Left lobe of liver (tissue), 2 donors: Measurements from ENCODE around the gene MEG3. TPM values are rescaled to one million over a fixed set of nuclear protein-coding genes. Genes with fewer than 3 reads are reported as not detected.

Experiments used
- ATAC-seq: fragments of 200-7000 bp; cut with Tn5 transposase; one replicate; pipeline ENCODE4 v1.9.1; 2020; ENCODE audit warnings: mild to moderate bottlenecking, moderate library complexity
- DNase-seq: peaks from one replicate; pipeline ENCODE4 v3.0.0-alpha.2; 2020; ENCODE audit warnings: low spot score
- total RNA-seq: library from RNA; stranded (reverse); gene quantifications from one replicate; pipeline ENCODE4 v1.2.1, GENCODE V29; 2021
- donor health status: DM: no; HTN: no; CAD: no; lungs with moderate emphysema.
- donor health status: DM: no; HTN: yes; CAD: no.

Gene MEG3
- total RNA-seq, 1 donor from 2014 or later, result 26.7 TPM

DNA sequence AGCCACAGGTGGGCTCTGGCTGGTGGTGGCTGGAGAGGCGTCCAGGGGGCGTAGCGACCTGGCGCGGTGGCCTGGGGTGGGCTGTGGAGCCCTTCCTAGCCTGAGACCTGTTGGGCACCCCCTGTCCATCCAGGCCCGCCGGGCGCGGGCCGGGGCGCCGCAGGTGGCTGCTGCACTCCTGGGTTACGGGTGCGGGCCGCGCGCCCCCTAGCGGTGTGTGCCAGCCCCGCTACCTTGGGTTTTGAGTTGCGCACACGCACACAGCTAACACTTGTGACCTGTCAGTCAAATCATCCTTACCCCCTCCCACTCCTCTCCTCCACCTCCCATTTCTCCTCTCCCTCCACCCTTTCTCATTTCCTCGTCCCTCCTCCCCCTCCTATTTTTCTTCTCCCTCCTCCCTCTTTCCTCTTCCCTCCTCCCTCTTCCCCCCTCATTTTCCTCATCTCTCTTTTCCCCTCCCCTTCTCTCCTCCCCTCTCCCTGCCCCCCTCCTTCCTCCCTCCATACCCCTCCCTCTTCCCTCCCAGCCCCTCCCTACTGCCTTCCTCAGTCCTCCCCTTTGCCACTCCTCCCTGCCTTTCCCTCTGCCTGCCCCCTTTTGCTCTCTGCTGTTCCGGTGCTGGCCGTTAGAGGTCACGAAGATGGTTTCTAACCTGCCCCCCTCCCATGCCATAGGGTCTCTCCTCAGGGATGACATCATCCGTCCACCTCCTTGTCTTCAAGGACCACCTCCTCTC is 2.3 kb downstream of the MEG3 start:
- no peak for DNase-seq
- ATAC-seq, result peak; percentile 58

DNA sequence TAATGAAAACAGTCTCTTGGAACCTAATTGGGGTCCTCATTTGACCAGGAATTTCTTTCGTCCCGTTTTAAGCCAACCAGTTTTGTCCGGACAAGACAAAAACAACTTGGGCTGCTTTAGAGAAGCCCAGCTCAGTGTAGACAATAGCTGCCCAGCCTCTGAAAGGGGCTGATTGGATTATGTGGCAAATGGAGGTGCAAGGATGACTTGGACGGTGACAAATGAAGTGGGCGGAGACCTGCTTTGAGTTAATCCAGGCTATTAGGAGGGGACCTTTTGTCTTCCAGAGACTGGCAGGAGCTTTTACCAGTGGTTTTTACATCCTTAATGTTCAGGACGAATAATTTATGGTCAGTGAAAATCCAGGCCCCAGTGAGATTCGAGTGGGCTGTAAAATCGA is 4.8 kb downstream of the MEG3 start:
- DNase-seq (no peak), ATAC-seq (no peak)

- ATAC-seq (no peak), DNase-seq (no peak)
Measured at GRCh38 chr14:100832311-100832960, 6.5 kb downstream of the MEG3 start.

DNA sequence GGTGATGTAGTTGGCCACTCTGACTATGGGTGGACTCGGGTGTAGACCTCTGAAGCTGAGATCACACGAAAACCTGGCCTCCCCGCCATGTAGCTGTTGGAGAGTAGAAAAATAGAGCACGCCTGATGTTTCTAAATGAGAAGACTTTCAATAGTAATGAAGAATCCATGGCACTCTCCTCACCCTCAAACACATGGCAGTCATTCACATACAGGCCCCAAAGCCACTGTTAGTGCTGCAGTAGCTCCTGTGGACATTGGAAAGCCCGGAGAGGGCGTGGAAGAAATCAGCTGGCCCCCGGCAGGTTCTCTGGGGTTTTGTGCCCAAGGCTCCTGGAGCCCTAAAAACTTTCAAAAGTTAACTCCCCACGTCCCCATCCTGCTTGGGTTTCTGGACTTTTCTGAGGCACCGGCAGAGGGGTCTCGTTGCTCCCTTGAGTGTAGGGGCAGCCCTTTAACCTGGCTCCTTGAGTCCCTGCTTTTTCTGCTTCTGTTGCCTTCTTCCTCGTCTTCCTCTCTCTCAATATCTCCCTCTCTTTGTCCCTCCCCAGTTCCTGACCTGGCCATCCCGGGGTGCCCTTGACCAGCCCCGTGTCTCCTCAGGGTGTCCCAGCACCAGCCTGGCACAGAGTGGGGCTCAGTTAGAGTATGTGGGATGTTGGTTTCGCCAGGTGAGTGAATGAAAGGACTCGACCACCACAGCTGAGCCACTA is 8.3 kb downstream of the MEG3 start:
- ATAC-seq (no peak), DNase-seq (no peak)

GRCh38 chr14:100834794-100835547 is 9.1 kb downstream of the MEG3 start:
- DNase-seq, result no peak

GRCh38 chr14:100835548-100836310 is 9.8 kb downstream of the MEG3 start:
- ATAC-seq, result no peak
- DNase-seq, result no peak

More at GRCh38 chr14:100834794-100835547, 9.1 kb downstream of the MEG3 start:
- ATAC-seq, result no peak

DNA sequence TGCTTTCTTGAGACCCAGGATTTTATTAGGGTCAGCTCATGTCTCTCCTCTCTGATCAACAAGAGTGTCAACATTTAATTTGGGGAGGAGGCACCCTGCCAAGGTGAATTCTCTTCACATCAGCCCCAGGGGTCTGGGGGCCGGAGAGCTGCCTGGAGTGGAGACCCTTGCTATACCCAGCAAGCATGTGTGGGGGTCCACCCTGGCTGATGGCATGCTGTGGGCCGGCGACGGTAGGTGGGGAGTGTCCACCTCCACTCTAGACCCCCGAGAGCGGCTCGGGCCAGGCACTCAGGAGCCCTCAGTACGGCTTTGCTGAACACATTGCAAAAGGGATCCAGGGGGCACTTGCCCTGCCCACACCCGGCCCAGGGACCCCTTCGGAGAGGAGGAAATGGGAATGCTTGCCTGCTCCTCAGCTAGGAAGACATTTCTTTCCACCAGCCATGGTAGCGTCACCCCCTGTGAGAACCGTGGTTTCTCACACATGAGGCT is 10.4 kb downstream of the MEG3 start:
- DNase-seq (no peak), ATAC-seq (no peak)

- ATAC-seq (no peak), DNase-seq (no peak)
Measured at GRCh38 chr14:100836941-100837804, 11.3 kb downstream of the MEG3 start.

GRCh38 chr14:100837805-100838350 is 12.0 kb downstream of the MEG3 start:
- DNase-seq (no peak), ATAC-seq (no peak)

DNA sequence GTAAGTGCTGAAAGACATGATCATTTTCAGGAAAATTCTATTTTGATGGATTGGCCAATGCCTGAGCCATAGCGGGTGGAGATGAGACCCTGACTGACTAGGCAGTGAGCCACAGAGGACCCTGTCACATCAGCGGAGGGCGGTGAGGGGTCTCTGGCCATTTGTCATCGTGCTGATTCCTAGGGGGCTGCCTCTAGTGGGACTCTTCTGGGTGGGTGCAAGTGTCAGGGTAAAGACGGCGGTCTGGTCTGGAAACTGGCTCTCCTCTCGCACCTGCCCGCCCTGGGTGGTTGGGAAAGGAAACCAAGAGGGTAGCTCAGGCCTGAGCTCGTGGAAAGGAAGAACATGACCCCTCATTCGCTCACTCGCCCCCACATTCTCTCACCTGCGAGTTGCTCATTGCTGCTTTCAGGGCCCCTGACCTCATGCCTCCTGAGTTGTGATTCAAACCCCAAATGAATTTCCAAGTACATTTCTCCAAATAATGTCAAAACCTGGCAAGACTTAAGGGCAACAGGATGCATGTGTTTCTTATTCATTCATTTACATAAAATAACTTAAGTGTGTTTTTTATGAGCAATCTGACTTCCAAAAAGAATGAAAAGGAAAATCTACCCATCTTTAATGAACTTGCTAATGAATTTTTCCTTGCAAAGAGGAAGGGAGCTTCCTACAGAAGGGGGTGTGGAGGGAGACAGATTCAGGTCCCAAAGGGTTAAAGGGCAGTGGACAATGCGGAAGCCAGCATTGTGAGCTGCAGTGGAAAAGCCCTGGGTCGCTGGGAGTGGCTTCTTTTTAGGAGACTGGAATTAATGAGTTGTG is 12.8 kb downstream of the MEG3 start:
- DNase-seq (no peak), ATAC-seq (no peak)

DNA sequence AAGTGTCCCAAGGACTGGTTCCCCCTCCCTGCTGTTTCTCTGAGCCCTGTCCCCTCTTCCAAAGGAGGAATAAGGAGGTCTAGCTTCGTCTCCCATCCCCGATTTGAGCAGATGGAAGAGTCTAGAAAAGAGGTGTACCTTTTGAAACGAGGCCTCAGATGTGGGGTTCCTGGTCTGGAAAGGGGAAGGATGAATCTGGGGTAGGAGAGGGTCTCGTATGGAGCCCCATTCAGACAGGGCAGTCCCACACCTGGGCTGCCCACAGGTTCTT is 13.3 kb downstream of the MEG3 start:
- ATAC-seq, result no peak

DNA sequence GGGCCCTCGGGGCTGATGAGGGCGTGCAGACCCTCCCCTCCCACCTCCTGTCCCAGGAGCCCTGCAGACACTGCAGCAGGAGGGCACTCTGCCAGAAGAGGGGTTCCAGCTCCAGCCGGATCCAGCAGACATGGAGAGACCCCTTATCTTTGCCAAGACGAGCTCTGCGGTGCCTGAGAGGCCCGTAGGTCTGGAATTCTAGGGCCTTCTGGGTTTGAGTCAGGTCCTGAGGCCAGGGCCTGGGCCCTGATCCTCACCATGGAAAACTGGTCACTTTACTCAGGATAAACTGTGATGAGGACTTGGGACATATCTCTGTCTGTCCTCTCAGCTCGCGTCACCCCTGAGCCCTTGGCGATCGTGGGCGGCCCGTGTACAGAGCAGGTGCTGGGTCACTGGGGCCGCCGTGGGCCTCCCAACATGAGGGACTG is 13.8 kb downstream of the MEG3 start:
- ATAC-seq (no peak), DNase-seq (no peak)

More for the DNA sequence above, 13.3 kb downstream of the MEG3 start:
- DNase-seq, result no peak

DNA sequence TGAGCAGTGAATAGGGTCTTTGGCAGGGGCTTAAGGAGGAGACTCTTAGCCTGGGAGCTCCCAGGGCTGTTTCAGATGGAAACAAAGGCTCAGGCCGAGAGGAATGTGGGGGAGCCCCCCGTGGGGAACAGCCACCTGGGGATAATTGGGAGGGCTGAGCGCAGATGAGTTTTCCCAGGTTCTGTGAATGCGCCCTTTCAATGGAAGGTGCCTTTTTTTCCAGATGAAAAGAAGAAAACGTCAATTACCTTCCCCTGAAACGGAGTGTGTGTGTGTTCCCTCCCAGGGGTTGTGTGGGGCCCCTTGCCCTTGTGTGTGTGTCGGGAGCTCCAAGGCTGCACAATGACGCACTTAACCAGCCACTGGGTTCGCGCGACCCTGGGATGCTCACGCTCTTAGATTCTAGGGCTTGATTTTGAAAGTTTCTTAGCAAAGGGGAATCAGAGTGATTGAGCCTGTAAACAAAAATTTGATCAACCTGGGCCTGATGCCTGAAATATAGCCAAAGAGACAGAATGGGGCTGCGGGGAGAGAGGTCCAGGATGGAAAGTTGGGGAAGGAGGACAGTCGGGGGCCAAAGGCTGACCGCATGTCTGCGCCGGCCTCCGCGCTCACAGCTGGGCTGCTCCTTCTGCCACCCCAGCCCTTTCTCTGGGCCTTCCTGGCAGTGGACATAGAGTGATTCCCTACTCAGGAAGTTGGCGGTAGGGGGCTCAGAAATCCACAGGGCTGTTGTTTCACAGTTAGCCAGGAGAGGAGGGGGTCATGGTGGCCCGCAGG is 14.6 kb downstream of the MEG3 start:
- no peak for ATAC-seq
- no peak for DNase-seq

GRCh38 chr14:100841066-100841760 is 15.3 kb downstream of the MEG3 start:
- ATAC-seq, result no peak

DNA sequence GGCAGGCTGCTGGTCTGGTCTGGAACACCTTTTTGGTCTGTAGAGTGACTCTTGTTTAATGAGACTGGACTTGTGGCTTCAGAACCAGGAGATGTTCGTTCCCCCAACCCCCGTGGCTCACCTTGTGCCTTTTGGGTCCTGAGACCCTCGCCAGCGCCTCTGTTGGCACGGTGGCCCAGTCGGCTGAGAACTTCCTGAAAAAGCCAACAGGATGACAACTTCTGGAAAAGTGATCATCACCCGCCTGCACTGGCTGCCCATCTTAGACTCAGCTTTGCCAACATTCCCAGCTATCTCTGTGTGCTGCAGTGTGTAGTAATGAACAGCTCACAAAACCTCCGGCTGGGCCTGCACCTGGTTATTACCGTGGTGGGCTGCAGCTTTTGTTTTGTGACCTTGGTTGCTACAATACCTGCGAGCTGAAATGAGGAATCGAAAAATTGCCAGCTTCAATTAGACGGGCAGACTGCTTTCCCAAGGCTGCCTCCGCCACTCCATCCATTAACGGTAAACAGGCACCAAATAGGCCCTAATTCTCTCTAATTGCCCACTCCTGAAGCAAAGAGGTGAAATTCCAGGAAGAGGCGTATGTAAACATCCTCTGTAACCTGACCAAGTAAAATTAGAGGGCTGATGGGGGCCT is 16.0 kb downstream of the MEG3 start:
- ATAC-seq, result no peak
- no peak for DNase-seq

More at GRCh38 chr14:100841066-100841760, 15.3 kb downstream of the MEG3 start:
- no peak for DNase-seq

DNA sequence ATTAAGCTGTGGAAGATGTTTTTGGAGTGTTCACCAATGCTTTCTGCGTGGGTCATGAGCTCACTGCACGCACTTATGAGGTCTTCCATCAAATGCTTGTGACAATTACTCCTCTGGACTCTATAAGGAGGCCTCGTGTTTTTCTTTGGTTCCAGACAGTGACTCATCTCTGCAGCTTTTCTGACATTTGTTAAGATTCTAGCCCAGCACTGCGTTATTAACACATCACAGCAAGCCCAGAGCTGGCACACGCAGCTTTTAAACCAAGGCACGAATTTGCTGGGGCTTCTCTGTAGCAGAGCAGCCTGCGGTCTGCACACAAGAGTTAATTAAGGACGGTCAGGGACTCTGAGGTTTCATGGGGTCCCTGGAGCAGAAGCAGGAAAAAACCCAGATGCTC is 16.9 kb downstream of the MEG3 start:
- ATAC-seq (no peak), DNase-seq (no peak)

- no peak for ATAC-seq
Measured at GRCh38 chr14:100844082-100844408, 18.1 kb downstream of the MEG3 start.

More at GRCh38 chr14:100844082-100844408, 18.1 kb downstream of the MEG3 start:
- no peak for DNase-seq
